GM19395 (cell line): ENCODE results near the gene ACAP3.

Experiments
- ATAC-seq: cut with Tn5 transposase; IDR thresholded peaks from one replicate; pipeline ENCODE4 v1.9.1; 2021; ENCODE audit warnings: mild to moderate bottlenecking, moderate library complexity; ENCODE audit not compliant: unreplicated experiment

The ACAP3 gene

GRCh38 chr1:1272341-1273208 is 35.2 kb downstream of the ACAP3 start:
- ATAC-seq: peak; percentile 19

DNA sequence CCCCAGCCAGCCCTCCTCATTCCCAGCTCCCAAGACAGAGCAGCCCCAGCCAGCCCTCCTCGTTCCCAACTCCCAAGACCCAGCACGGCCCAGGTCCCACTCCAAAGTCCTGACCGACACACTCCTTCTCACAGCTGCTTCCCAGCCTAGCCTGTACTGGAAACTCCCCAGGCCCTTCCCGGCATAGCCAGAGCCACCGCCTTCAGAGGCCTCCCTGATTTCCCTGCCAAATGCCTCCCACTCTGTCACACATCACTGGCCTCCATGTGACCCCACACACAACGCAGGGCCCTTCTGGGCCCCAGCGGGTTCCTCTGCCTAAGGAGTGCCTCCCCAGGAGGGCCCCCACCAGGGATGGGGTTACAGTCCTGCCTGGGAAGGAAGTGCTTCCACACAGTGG is 36.9 kb downstream of the ACAP3 start:
- no peak for ATAC-seq

DNA sequence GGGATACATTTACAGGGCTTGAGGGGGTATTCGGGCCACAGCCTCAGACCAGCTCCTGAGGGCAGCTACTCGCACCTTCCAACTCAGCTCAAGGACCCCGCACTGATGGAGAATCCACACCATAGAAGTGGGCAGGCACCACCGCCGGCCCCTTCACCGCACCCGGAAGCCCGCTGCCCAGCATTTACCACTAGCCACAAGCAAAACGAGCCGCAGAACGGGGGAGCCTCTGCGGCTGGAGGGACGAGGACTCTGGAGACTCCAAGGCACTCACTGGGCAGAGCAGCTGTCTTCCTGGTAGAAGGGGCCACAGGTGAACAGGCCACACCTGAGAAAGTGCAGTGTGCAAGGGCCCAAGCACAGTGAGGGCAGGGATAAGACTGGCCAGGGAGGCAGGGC is 39.4 kb downstream of the ACAP3 start:
- ATAC-seq: no peak

DNA sequence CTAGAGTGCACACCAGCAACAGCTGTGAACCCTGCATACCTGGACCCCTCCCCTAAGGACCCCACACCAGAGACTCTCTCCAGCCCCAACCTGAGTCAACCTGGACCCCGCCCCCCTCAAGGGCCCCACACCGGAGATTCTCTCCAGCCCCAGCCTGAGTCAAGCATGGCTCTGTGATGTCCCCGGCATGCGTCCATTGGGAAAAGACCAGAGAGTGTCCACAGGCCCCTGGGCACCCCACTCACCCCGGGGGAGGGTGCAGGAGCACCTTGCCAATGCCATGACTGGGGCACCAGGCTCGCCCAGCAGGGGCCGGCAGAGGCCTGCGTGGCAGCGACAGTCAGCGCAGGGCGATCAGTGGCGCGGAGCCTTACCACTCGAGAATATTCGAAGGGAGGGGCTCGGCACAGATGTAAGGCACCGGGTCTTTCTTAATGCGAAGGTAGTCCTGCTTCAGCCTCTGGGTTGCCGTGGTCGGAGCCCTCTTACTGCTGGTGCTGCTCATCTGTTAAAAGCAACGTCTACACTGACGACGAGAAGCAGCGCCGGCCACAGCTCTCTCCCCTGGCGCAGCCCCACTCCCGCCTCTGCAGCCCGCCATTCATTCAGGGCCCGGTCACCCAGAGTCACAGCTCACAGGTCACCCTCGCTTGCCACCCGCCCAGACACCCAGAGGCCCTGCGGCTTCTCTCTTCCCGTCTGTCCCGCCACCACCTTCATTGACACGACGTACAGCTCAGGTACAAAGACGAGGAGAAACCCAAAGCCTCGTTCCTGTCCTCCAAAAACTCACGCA is 40.0 kb downstream of the ACAP3 start:
- no peak for ATAC-seq

- ATAC-seq: no peak
Measured at GRCh38 chr1:1264868-1265272, 42.9 kb downstream of the ACAP3 start.

DNA sequence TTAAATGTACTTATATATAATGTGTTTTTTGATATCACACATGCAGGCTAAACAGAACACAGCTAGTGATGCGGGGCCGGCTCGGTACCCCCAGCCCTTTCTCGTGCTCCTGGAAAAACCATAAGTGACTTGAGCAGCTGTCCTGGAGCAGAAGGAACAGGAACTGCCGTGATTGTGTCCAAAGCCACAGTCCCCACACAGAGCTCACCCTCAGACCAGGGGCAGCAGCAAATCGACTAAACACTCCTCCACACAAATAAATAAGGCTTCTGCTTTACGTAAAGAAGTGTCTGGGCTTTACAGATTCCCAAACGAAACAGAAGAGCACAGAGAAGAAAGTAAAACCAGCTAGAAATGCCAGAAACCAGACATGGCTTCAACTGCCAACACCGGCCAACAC is 43.7 kb downstream of the ACAP3 start:
- ATAC-seq: no peak

GRCh38 chr1:1262758-1263157 is 45.0 kb downstream of the ACAP3 start:
- ATAC-seq: no peak

- ATAC-seq: no peak
Measured at GRCh38 chr1:1262071-1262470, 45.7 kb downstream of the ACAP3 start.

DNA sequence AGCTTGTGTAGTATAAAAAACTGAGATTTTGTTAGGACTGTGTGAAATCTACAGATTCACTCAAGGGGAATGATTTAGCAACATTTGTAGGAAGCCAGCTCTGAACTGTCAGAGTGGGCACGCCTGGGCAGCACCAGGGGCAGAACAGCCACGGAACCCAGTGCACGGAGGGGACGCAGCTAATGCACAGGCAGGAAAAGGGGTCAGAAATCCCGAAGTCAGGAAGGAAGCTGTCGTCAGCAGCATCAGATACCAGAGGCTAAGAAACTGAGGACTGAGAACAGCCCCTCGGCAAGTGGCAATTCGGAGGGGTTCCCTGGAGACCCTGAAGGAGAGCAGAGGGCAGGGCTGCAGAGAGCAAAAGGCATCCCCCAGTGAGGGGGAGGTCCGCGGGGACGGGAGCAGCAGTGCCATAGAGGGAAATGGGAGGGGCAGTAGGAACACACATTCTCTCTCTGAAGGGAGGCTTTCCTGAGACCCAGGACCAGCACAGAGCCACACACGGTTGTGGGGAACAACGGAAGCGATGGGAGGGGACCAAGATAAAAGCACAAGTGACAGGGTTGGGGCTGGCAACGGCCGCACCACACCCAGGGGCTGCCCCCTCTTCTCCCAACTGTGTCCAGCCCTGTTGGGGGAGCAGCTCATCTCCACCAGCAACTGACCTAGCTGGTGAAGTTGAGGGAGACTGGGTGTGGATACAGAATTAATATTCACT is 46.7 kb downstream of the ACAP3 start:
- no peak for ATAC-seq

DNA sequence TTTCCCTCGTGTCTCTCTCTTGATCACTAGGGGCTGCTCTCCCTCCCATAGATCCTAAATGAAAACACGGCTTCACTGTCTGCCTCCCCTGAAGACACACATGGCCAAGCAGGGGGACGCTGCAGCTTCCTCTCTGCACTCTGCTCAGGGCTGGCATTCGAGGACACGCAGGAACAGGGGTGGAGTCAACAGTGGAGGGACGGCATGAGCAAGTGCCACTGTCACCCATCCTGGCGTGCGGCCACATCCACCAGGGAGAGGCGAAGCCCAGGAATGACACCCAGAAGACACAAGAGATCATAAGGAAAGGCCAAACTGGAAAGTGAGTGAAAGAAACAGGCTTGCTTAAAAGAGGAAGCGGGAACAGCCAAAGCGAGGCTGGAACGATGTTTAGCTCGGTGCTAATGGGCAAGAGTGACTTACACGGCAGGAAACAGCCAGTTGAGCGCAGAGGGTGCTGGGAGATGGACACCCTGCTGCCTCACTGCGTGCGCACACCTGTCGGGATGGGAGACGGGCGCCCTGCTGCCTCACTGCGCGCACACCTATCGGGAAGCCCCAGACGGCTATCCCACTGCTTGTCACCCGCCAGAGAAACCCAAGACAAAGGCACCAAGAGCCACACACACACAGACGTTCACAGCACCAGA is 47.7 kb downstream of the ACAP3 start:
- no peak for ATAC-seq

DNA sequence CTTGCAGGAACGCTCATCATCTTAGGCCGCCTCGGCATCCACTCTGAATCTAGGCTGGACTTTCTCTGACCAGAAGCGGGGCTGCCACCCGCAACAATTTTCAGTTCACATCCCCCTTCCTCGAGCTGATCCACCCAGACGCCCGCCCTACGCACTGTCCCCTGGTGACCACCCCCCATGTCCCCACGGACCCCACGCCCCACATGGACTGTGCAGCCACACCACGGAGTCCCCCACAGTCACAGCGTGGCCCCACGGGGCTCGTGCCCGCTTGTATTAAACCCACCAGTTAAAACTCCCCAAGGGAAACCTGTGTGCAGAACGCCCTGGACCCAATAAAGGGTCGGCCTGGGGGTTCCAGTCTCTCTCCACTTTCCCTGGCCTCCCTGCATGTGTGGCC is 48.2 kb downstream of the ACAP3 start:
- ATAC-seq: no peak

DNA sequence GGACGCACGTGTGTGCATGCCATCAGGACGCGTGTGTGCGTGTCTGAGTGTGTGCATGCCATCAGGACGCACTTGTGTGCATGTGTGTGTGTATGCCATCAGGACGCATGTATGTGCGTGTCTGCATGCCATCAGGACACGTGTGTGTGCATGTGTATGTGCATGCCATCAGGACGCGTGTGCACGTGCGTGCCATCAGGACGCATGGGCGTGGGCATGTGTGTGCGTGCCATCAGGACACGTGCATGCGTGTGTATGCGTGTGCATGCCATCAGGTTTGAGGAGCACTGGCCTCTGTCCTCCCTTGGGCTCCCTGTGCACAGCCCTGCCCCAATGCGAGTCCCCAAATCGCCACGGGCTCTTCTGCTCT is 48.6 kb downstream of the ACAP3 start:
- ATAC-seq: no peak

DNA sequence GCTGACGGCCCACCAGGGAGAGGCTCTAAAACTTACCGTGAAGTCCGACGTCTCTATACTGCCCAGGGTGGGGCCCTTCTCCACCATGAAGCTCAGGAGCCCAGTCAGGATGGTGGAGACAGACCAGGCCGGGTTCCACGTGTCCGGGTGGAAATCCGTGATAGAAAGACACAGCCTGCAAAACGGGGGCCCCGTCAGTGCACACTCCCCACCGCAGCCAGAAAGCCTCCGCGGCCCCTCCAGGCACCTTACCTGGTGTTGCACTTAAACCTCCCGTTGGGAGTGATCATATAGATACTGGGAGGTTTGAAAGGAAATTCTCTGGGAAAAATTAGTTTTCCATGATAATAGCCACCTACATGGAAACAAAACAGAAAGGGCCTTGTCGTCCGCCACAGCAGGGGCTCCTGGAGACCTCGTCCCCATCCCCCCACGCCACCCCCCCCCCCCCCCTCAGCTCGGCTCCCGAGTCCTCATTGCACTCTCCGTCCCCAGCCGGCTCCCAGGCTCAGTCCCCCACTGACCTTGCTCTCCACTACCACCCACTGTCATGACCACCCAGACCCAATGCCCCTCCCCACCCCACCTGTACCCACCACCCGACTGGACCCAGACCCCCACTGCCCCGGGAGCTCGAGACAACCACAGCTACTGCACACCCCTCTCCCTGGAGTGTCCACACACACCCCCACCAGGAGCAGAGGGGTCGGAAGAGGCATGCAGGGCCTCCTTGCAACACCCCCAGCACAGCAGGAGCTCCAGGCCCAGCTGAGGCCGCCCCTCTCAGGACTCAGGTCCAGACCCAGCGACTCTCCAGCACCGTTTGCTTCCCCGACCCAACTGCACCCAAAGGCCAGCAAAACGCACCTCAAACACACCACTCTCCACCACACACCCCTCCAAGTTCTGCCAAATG is 50.5 kb downstream of the ACAP3 start:
- no peak for ATAC-seq

DNA sequence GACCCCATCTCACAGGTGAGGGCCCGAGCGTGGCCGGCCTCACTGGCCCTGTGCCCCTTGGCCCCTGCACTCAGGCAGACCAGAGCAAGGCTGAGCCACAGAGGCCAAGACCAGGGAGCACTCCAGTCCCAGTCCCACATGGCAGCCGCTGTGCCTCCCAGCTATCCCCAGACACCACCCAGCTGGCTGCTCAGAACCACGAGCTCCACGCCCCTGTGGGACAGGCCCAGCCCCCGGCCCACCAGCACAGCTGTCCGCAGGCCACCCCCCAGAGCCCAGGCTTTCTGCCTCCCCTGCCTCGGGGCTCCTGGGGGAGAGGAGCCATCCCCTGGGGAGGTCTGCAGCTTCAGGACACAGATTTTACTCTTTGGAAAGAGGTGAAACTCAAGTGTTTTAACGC is 52.1 kb downstream of the ACAP3 start:
- ATAC-seq: no peak

DNA sequence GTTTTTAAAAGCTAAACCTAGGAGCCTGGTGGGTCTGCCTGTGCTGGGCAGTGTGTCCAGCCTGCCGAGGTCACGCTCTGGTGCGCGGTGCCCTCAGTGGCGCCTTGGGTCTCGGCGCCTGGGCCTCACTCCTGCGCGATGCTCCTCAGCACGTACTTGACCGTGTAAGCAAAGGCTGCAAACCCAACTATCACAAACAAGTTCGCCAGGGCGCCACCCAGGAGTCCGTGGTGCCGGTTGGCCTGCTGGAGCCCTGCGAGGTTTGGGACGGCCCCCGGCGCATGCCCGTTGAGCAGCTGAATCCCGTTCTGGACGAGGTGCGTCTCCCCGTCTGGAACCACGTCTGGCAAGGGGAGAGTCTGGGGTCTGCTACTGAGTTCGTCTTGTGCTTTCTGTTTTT is 52.7 kb downstream of the ACAP3 start:
- no peak for ATAC-seq

GRCh38 chr1:1254667-1254998 is 53.1 kb downstream of the ACAP3 start:
- ATAC-seq: no peak

- no peak for ATAC-seq
Measured at GRCh38 chr1:1253972-1254666, 53.6 kb downstream of the ACAP3 start.

- no peak for ATAC-seq
Measured at GRCh38 chr1:1253314-1253713, 54.4 kb downstream of the ACAP3 start.

DNA sequence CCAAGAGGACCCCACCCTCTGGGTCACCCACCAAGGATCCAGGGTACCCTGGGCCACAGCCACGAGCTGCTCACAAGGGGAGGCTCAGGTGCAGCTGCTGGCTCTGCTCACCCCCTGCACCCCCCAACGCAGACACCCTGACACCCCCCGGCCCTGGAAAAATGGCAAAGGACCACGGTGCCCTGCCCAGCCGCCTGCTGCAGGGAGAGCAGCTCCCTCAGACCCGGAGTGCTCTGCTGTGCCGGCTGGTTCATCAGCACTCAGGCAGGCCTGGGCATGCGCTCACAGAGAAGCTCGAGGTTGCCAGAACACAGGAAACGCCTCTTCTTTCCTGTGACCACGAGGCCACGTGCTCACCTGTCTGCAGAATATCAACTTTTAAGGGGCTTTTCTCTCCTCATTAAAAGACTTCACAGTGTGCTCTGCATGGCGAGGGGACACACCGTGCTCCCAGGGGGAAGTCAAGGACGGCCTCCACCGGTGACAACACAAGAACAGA is 56.9 kb downstream of the ACAP3 start:
- ATAC-seq: peak; percentile 66
